ENCODE results near the gene MIB2.
A peak's percentile ranks its signal among the peaks of the same experiment; 100 is the strongest.
"Not testable (repeated sequence)": the region's sequence is repeated elsewhere in the genome, so short reads cannot be mapped to it uniquely, and the experiment has no call there.

- not testable (repeated sequence) for TF ChIP-seq TAF1 (IDR thresholded peaks at IDR 0.05; ENCODE audit: borderline replicate concordance, low read depth, low read length)
- TF ChIP-seq POLR2A (IDR thresholded peaks at IDR 0.05; ENCODE audit: low read depth, low read length), result peak; percentile 49; the same call in 1 of the 2 replicates
These were observed 43.6 kb downstream of the MIB2 start, which contains the start of gene CDK11B for GRCh38 chr1:1658583-1659549.

Data from GM12892 (cell line).